GM21423 (cell line): ENCODE data around the gene CRYL1.
"Not testable (repeated sequence)": the region's sequence is repeated elsewhere in the genome, so short reads cannot be mapped to it uniquely, and the experiment has no call there.

ENCODE experiments used
- ATAC-seq: cut with Tn5 transposase; IDR thresholded peaks from one replicate; pipeline ENCODE4 v1.9.1; 2021; ENCODE audit warnings: mild to moderate bottlenecking, moderate library complexity; ENCODE audit not compliant: unreplicated experiment

The CRYL1 gene

DNA sequence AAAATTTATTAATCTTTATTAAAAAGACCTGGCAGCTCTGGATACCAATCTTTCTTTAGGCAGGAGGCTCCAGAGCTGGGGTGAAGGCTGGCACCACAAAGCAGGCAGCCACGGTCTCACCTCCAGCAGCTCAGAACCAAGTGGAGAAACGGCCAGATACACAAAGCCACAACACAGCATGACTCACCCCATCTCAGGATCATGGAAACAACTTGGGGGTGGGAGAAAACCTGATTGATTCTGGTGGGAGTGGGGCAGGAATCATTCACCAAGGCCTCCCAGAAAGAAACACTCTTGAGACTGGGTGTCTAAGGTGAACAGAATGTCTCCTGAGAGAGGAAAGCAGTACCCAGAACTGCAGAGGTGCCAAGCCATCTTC lies 64.2 kb downstream of the CRYL1 start:
- ATAC-seq: no peak

DNA sequence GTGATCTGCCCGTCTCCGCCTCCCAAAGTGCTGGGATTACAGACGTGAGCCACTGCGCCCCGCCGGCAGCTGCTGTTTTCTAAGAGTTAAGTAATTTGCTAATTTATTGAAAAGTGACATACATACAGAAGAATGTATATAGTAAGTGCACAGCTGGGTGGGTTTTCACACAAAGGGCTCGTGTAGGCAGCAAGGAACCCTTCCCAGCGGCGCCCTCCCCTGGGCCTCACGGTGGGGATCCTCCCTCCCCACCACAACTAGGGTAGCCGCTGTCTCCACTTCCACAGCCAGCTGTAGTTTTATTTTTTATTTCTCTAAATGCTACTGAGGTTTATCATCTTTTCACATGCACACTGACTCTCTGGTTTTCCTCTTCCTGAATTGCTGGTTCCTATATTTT lies 64.9 kb downstream of the CRYL1 start:
- no peak for ATAC-seq

DNA sequence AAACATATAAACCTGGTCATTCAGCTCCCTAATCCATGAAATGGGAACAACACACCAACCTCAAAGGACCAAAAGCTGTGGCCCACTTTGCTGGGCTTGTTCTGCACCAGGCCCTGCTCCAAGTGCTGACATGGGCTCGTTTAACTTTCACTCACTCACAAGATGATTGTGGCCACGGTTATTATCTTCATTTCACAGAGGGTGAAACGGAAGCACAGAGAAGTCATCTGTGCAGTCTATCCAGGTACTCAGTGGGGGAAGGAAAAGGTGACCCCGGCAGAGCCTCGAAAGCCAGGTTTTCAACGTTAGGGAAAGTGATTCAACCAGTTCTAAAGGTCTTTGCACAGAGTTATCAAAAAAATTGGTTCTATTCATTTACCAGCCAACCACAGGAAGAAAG lies 68.0 kb downstream of the CRYL1 start:
- no peak for ATAC-seq

DNA sequence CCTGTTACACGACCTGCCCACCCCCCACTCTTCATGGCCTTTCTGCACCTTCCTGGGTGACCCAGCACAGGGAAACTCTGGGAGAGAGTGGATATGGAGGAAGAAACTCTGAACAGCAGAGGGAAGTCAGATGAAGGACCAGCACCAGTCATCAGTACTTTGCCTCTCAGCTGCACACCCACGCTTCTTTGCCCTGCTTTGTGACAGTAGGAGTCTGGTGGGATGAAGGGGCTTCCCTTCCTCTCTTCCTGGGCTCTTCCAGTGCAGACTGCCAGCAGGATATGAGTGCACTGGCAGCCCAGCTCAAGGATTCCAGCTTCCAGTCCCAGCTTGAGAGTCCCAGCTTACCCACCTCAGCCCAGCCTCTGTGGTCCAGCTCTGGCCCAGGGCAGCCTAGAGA lies 68.9 kb downstream of the CRYL1 start:
- no peak for ATAC-seq

GRCh38 chr13:20451397-20451796 lies 74.3 kb downstream of the CRYL1 start:
- ATAC-seq: no peak

GRCh38 chr13:20448470-20448869 lies 77.2 kb downstream of the CRYL1 start:
- no peak for ATAC-seq

GRCh38 chr13:20446900-20447299 lies 78.8 kb downstream of the CRYL1 start:
- ATAC-seq: no peak

- ATAC-seq: no peak
Measured at GRCh38 chr13:20446405-20446804, 79.3 kb downstream of the CRYL1 start.

DNA sequence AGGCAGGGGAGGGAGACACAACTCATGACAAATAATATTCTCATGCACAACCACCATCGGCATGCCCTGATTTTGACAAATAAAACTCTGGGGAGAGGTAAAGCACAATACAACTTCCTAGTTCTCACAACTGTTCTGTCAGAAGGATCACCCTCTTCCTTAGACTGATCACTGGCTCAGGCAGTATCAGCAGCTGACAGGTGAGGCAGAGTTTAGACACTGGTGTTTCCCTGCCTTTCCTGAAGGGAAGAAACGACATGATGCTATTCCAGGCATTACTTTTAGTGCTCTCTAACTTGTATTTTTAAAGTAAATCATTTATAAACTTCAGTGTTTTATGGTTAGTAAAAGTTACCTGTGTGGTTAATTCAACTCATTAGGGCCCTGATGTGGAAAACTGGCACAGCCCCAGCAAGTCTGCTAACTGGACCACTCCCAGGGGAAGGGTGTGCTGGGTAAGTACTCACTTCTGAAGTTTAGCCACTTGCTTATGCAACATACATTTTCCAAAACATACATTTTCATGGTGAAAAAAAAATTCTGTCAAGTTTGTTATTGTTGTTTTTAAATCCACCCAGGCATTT lies 82.8 kb downstream of the CRYL1 start:
- no peak for ATAC-seq

GRCh38 chr13:20442375-20442774 lies 83.3 kb downstream of the CRYL1 start:
- ATAC-seq: no peak

GRCh38 chr13:20441879-20442278 lies 83.8 kb downstream of the CRYL1 start:
- no peak for ATAC-seq

GRCh38 chr13:20441056-20441455 lies 84.6 kb downstream of the CRYL1 start:
- no peak for ATAC-seq

GRCh38 chr13:20439261-20439660 lies 86.4 kb downstream of the CRYL1 start:
- no peak for ATAC-seq

DNA sequence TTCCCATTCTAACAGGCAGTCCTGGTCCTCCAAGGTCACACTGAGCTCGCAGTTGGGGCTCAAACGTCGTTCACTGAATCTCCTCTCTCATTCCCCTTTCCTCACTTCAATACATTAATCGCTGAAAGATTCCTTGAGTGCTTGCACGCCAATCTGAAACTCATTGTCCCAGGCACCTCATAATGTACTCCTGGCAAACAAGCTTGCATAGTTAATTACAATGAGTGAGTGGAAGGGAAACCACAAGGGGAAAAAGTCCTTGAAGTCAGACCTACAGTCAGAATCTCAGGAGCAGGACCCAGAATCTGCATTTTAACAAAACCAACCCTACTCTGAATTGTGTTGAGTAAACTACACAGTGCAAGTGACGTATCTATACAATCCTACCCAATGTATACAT lies 86.9 kb downstream of the CRYL1 start:
- ATAC-seq: no peak

DNA sequence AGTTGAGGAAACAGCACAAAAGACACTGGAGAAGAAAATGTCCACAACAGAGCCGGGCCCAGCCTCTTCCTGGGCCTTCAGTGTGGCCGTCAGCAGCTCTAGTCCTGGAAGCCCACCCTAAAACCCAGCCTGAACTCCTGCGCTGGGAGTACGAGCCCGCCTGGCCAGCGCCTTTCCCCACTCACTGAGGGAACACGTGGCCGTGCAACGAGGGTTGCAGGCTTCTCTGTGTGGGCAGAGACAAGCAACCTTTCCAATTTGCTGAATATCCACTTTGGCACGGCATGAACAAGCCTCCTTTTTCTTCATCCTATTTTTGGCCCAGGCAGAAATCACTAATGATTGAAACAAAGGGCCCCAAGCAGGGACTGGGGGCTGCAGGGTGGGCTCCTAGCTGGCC lies 89.2 kb downstream of the CRYL1 start:
- no peak for ATAC-seq

- no peak for ATAC-seq
Measured at GRCh38 chr13:20435616-20436368, 89.9 kb downstream of the CRYL1 start.

- not testable (repeated sequence) for ATAC-seq
Measured at GRCh38 chr13:20434210-20434609, 91.4 kb downstream of the CRYL1 start.

DNA sequence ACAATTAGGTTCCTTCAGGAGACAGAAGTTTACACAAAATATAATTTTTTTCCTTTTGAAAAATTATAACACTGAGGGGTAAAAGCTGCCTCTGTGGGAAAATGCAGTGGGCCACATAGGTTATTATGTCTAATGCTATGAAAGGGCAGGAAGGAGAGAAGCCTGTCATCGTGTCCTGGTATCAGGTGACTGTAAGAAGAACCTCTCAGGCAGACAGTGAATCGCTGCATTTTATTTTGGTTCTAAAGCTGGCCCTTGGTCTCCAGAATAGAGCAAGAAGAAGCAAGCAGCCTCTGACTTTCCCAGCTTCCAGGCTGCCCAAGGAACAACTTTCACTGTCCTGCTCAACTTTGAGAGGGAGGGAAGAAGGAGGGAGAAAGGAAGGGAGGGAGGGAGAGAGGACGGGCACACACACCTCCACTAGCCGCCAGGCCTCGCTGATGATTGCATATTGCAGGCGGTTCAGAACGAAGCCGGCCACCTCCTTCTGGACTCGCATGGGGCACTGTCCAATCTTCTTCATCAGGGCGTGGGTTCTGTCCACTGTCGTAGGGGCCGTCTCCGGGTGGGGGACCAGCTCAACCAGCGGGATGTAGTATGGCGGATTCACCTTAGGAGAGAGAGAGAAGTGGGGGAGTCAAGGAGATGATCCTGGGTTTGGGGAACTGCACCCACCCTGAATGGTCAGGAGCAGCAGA lies 93.8 kb downstream of the CRYL1 start:
- ATAC-seq: no peak

- no peak for ATAC-seq
Measured at GRCh38 chr13:20431080-20431479, 94.6 kb downstream of the CRYL1 start.

- ATAC-seq: no peak
Measured at GRCh38 chr13:20430296-20430695, 95.4 kb downstream of the CRYL1 start.

GRCh38 chr13:20429682-20430081 lies 96.0 kb downstream of the CRYL1 start:
- no peak for ATAC-seq
